GM18870 (cell line): ENCODE data around the gene SHOC2.

Source experiments
- ATAC-seq: cut with Tn5 transposase; IDR thresholded peaks from one replicate; pipeline ENCODE4 v1.9.1; 2021; ENCODE audit warnings: moderate library complexity; ENCODE audit not compliant: unreplicated experiment

Gene SHOC2

GRCh38 chr10:110979611-110980010 is 60.2 kb downstream of the SHOC2 start:
- ATAC-seq = no peak

GRCh38 chr10:110980807-110981206 is 61.4 kb downstream of the SHOC2 start:
- ATAC-seq = no peak

- no peak for ATAC-seq
Measured at GRCh38 chr10:110983466-110983865, 64.1 kb downstream of the SHOC2 start.

- ATAC-seq = no peak
Measured at GRCh38 chr10:110985497-110986275, 66.3 kb downstream of the SHOC2 start.

- no peak for ATAC-seq
Measured at GRCh38 chr10:110989016-110989415, 69.6 kb downstream of the SHOC2 start.

- ATAC-seq = no peak
Measured at GRCh38 chr10:110992006-110992800, 72.8 kb downstream of the SHOC2 start.

GRCh38 chr10:110993024-110993693 is 73.8 kb downstream of the SHOC2 start:
- ATAC-seq = peak; percentile 67

- ATAC-seq = no peak
Measured at GRCh38 chr10:110994406-110995086, 75.1 kb downstream of the SHOC2 start.

GRCh38 chr10:110995301-110995700 is 75.9 kb downstream of the SHOC2 start:
- ATAC-seq = no peak

- ATAC-seq = no peak
Measured at GRCh38 chr10:110996256-110996655, 76.9 kb downstream of the SHOC2 start.

GRCh38 chr10:111004016-111004415 is 84.6 kb downstream of the SHOC2 start:
- ATAC-seq = no peak

- no peak for ATAC-seq
Measured at GRCh38 chr10:111007486-111007885, 88.1 kb downstream of the SHOC2 start.

GRCh38 chr10:111015181-111015580 is 95.8 kb downstream of the SHOC2 start:
- ATAC-seq = no peak

GRCh38 chr10:111017098-111017497 is 97.7 kb downstream of the SHOC2 start:
- no peak for ATAC-seq

GRCh38 chr10:111018021-111018420 is 98.6 kb downstream of the SHOC2 start:
- ATAC-seq = no peak

- no peak for ATAC-seq
Measured at GRCh38 chr10:111023060-111023459, 103.7 kb downstream of the SHOC2 start.

GRCh38 chr10:111030042-111030750 is 110.8 kb downstream of the SHOC2 start:
- peak; percentile 82 for ATAC-seq

- ATAC-seq = no peak
Measured at GRCh38 chr10:111034598-111035310, 115.3 kb downstream of the SHOC2 start.

- ATAC-seq = no peak
Measured at GRCh38 chr10:111035542-111035941, 116.1 kb downstream of the SHOC2 start.

GRCh38 chr10:111037858-111038257 is 118.5 kb downstream of the SHOC2 start:
- no peak for ATAC-seq
